Keratinocyte (primary cell): ENCODE results near the gene EPB41L2. TPM values are rescaled to one million over a fixed set of nuclear protein-coding genes. Genes with fewer than 3 reads are reported as not detected.

Source experiments
- DNase-seq: peaks from one replicate; pipeline ENCODE4 v3.0.0-alpha.2; 2011; ENCODE audit warnings: low read depth, missing footprints, low spot score
- FAIRE-seq: peaks from 2 replicates; lab custom pipeline; 2011; peaks lifted over from hg19 to GRCh38; lab: Jason Lieb, UNC
- H2AFZ ChIP-seq: 2 replicates; pipeline ENCODE4 v1.6.0; 2012; ENCODE audit warnings: low read length, control low read depth, inconsistent platforms; ENCODE audit not compliant: control insufficient read depth
- H3K27ac ChIP-seq: 2 replicates; pipeline ENCODE4 v1.5.1; 2011; ENCODE audit warnings: low read length; ENCODE audit not compliant: control insufficient read depth, insufficient read depth
- H3K27me3 ChIP-seq: 3 replicates; pipeline ENCODE4 v1.6.0; 2011; ENCODE audit warnings: low read length; ENCODE audit not compliant: control insufficient read depth, insufficient read depth; ENCODE audit errors: extremely low read depth
- H3K36me3 ChIP-seq, 2 experiments: 2 replicates in 1 of 2; 3 replicates in 1 of 2; pipeline ENCODE4 v1.5.1; 2011; ENCODE audit warnings: low read length in 2 of 2, mild to moderate bottlenecking in 1 of 2; ENCODE audit not compliant: control insufficient read depth in 2 of 2, insufficient read depth in 2 of 2; ENCODE audit errors: extremely low read depth in 1 of 2
- H3K4me1 ChIP-seq: 3 replicates; pipeline ENCODE4 v1.5.1; 2011; ENCODE audit warnings: low read length; ENCODE audit not compliant: control insufficient read depth, insufficient read depth; ENCODE audit errors: extremely low read depth
- H3K4me2 ChIP-seq: 3 replicates; pipeline ENCODE4 v1.6.0; 2011; ENCODE audit warnings: low read depth, low read length; ENCODE audit not compliant: control insufficient read depth, insufficient read depth; ENCODE audit errors: extremely low read depth
- H3K4me3 ChIP-seq, 3 experiments: fragments of 200-600 bp in 1 of 3; sonication (generic) in 1 of 3; 2 replicates in 2 of 3; 3 replicates in 1 of 3; pipeline ENCODE4 v1.5.1; 2011 to 2016; ENCODE audit warnings: low read length in 3 of 3, mild to moderate bottlenecking in 3 of 3, control low read depth in 2 of 3, inconsistent platforms in 1 of 3, low read depth in 1 of 3, mixed read lengths in 1 of 3, mixed run types in 1 of 3, moderate library complexity in 1 of 3; ENCODE audit not compliant: control insufficient read depth in 2 of 3, insufficient read depth in 2 of 3; ENCODE audit errors: extremely low read depth in 1 of 3
- H3K79me2 ChIP-seq: 2 replicates; pipeline ENCODE4 v1.6.0; 2012; ENCODE audit warnings: low read length; ENCODE audit not compliant: control insufficient read depth, insufficient read depth
- H3K9ac ChIP-seq: 3 replicates; pipeline ENCODE4 v1.6.0; 2011; ENCODE audit warnings: low read length; ENCODE audit not compliant: control insufficient read depth, insufficient read depth; ENCODE audit errors: extremely low read depth
- H3K9me1 ChIP-seq: 3 replicates; pipeline ENCODE4 v1.6.0; 2011; ENCODE audit warnings: low read length; ENCODE audit not compliant: control insufficient read depth, insufficient read depth; ENCODE audit errors: extremely low read depth
- H3K9me3 ChIP-seq: 2 replicates; pipeline ENCODE4 v1.5.1; 2012; ENCODE audit warnings: low read depth, low read length; ENCODE audit not compliant: control insufficient read depth
- H4K20me1 ChIP-seq: 3 replicates; pipeline ENCODE4 v1.6.0; 2011; ENCODE audit warnings: low read length; ENCODE audit not compliant: control insufficient read depth, insufficient read depth; ENCODE audit errors: extremely low read depth
- EZH2 ChIP-seq: IDR thresholded peaks from one replicate; pipeline ENCODE4 v1.6.1; 2012; ENCODE audit warnings: inconsistent platforms, mild to moderate bottlenecking, low read length, moderate library complexity
- dilution Hi-C: fragments of 300-500 bp; cut with MboI; formaldehyde crosslinking; loops from one replicate; pipeline ENCODE4 v1.7.0; 2020; ENCODE audit warnings: low sequenced_read_pairs; ENCODE audit not compliant: extremely low pct_ligation_motif_present
- polyA plus RNA-seq, 5 experiments: library from polyadenylated mRNA; depleted of rRNA in 3 of 5; stranded (reverse) in 3 of 5; stranded (forward) in 1 of 5; unstranded in 1 of 5; fragments of >200 nt; gene quantifications; 1 replicate in 1 of 5; 2 replicates in 3 of 5; 3 replicates in 1 of 5; pipeline versions ENCODE4 v1.2.1 to v1.2.3, GENCODE V29; 2011 to 2012; ENCODE audit warnings: missing spikeins in 2 of 5, low read depth in 1 of 5, low replicate concordance in 1 of 5
- TF ChIP-seq, protein P1 (sequence below), 3 experiments: IDR thresholded peaks in 1 of 3; conservative IDR thresholded peaks in 1 of 3; optimal IDR thresholded peaks in 1 of 3; 2 replicates in 2 of 3; 3 replicates in 1 of 3; pipeline versions ENCODE3 to v1.5.1; 2011; ENCODE audit warnings: low read length in 3 of 3, mild to moderate bottlenecking in 3 of 3, moderate library complexity in 2 of 3, control low read depth in 1 of 3, inconsistent platforms in 1 of 3; ENCODE audit not compliant: insufficient read depth in 2 of 3; ENCODE audit errors: extremely low read depth in 1 of 3

The EPB41L2 gene
- polyA plus RNA-seq, 1 donor (not counting 4 experiments of a cell fraction or from before 2014, with no cell fraction given) = 22.0 TPM

GRCh38 chr6:131003488-131004386, 59.3 kb downstream of the EPB41L2 start:
- Histone ChIP-seq H4K20me1 (no peaks in the 10 kb centered on the region), H3K36me3 (no peaks in the 10 kb centered on the region), H3K27ac (no peak overlapping the region), H3K9me3 (peaks cover 3% of the 10 kb centered on the region), H3K9me1 (no peaks in the 10 kb centered on the region), H2AFZ (no peak overlapping the region), H3K4me3 (no peak overlapping the region), H3K4me2 (no peak overlapping the region), H3K79me2 (peaks cover 5% of the 10 kb centered on the region), H3K9ac (no peak overlapping the region), H3K4me1 (peaks cover 6% of the 10 kb centered on the region), H3K27me3 (no peaks in the 10 kb centered on the region)
- dilution Hi-C loops = no loop called here
- DNase-seq = no peak
- TF ChIP-seq, protein P1, sequence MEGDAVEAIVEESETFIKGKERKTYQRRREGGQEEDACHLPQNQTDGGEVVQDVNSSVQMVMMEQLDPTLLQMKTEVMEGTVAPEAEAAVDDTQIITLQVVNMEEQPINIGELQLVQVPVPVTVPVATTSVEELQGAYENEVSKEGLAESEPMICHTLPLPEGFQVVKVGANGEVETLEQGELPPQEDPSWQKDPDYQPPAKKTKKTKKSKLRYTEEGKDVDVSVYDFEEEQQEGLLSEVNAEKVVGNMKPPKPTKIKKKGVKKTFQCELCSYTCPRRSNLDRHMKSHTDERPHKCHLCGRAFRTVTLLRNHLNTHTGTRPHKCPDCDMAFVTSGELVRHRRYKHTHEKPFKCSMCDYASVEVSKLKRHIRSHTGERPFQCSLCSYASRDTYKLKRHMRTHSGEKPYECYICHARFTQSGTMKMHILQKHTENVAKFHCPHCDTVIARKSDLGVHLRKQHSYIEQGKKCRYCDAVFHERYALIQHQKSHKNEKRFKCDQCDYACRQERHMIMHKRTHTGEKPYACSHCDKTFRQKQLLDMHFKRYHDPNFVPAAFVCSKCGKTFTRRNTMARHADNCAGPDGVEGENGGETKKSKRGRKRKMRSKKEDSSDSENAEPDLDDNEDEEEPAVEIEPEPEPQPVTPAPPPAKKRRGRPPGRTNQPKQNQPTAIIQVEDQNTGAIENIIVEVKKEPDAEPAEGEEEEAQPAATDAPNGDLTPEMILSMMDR (optimal IDR thresholded peaks at IDR 0.05 in 1 of 3, IDR thresholded peaks at IDR 0.05 in 1 of 3, conservative IDR thresholded peaks at IDR 0.05 in 1 of 3; ENCODE audit: extremely low read depth in 1 of 3, insufficient read depth in 2 of 3, low read length in 3 of 3) = no peak
- no peak for TF ChIP-seq EZH2
- no peak for FAIRE-seq

- H4K20me1 ChIP-seq = no peaks in the 10 kb centered on the region
- FAIRE-seq (no peak), DNase-seq (no peak)
- no peak overlapping the region for H3K4me2 ChIP-seq
- no peak overlapping the region for H3K4me3 ChIP-seq
- no peak for TF ChIP-seq EZH2
- no peaks in the 10 kb centered on the region for H3K27me3 ChIP-seq
- no peak overlapping the region for H2AFZ ChIP-seq
- no peaks in the 10 kb centered on the region for H3K36me3 ChIP-seq
- H3K9me3 ChIP-seq = peaks cover 2% of the 10 kb centered on the region
- dilution Hi-C loops = no loop called here
- H3K9ac ChIP-seq = no peak overlapping the region
- peaks cover 5% of the 10 kb centered on the region for H3K79me2 ChIP-seq
- H3K27ac ChIP-seq = no peak overlapping the region
- H3K9me1 ChIP-seq = no peaks in the 10 kb centered on the region
- H3K4me1 ChIP-seq = peaks cover 6% of the 10 kb centered on the region
Observed at GRCh38 chr6:131002661-131002980, 60.4 kb downstream of the EPB41L2 start.
